Calu3 (cell line): ENCODE results near the gene SLC1A7. TPM values are rescaled to one million over a fixed set of nuclear protein-coding genes. Genes with fewer than 3 reads are reported as not detected.

Experiments used
- BruUV-seq: library from RNA; stranded (reverse); fragments of 400-500 nt; replicated peaks from 2 replicates; lab custom pipeline; 2021; lab: Mats Ljungman, UMichigan
- CTCF ChIA-PET: fragments of 300-600 bp; sonication (Branson Sonifier 250); formaldehyde crosslinking; loops from one replicate; lab custom pipeline; 2022; ENCODE audit warnings: antibody characterized with exemption; lab: Charles Lee
- DNase-seq: peaks from one replicate; pipeline ENCODE4 v3.0.0; 2022
- H3K27ac Mint-ChIP-seq: one replicate; pipeline ENCODE4 v1.8.0; 2022; ENCODE audit warnings: mixed read lengths; ENCODE audit not compliant: unreplicated experiment
- H3K27me3 Mint-ChIP-seq: one replicate; pipeline ENCODE4 v1.8.0; 2022; ENCODE audit warnings: mixed read lengths; ENCODE audit not compliant: unreplicated experiment
- H3K36me3 Mint-ChIP-seq: one replicate; pipeline ENCODE4 v1.8.0; 2022; ENCODE audit warnings: mild to moderate bottlenecking, moderate library complexity, mixed read lengths; ENCODE audit not compliant: insufficient read depth, unreplicated experiment
- H3K4me1 Mint-ChIP-seq: one replicate; pipeline ENCODE4 v1.8.0; 2022; ENCODE audit warnings: mild to moderate bottlenecking, low read depth, mixed read lengths; ENCODE audit not compliant: unreplicated experiment
- H3K4me3 Mint-ChIP-seq: one replicate; pipeline ENCODE4 v1.8.0; 2022; ENCODE audit warnings: mild to moderate bottlenecking, low read depth, moderate library complexity, mixed read lengths; ENCODE audit not compliant: unreplicated experiment
- H3K9me3 Mint-ChIP-seq: one replicate; pipeline ENCODE4 v1.8.0; 2022; ENCODE audit warnings: low read depth, mixed read lengths; ENCODE audit not compliant: unreplicated experiment
- intact Hi-C: fragments of 100-400 bp; cut with micrococcal nuclease; formaldehyde crosslinking; loops from one replicate; pipeline ENCODE4 v1.10.0; 2022; ENCODE audit not compliant: unreplicated experiment
- total RNA-seq: library from RNA; stranded (reverse); gene quantifications from 2 replicates; pipeline ENCODE4 v1.2.3, GENCODE V29; 2022
- TF ChIP-seq, protein P1 (sequence below): fragments of 200-600 bp; IDR thresholded peaks from one replicate; pipeline ENCODE4 v1.8.0; 2022; ENCODE audit warnings: antibody characterized with exemption; ENCODE audit not compliant: unreplicated experiment

SLC1A7 gene
- total RNA-seq, 1 experiment from 2014 or later = not detected

DNA sequence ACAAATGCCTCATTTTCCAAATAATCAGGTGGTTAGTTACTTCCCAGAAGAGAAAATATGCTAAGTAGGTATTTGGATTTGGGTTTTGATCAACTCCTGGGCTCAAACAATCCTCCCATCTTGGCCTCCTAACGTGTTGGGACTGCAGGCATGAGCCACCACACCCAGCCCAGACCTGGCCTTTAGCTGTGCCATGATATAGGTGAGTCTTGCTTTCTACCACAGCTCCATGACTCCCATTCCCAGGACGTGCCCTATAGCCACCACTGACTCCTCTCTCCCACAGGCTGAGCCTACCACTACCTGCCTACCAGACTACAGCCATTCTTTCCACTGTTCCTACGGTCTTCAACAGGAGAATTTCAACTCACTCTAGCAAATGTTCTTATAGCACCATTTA is 1.8 kb upstream of the SLC1A7 start:
- CTCF ChIA-PET = interaction anchor here (1.0 kb wide), 1 partner anchor 38 kb away, joined by 3 read pairs; no protein-coding TSS in a partner anchor

DNA sequence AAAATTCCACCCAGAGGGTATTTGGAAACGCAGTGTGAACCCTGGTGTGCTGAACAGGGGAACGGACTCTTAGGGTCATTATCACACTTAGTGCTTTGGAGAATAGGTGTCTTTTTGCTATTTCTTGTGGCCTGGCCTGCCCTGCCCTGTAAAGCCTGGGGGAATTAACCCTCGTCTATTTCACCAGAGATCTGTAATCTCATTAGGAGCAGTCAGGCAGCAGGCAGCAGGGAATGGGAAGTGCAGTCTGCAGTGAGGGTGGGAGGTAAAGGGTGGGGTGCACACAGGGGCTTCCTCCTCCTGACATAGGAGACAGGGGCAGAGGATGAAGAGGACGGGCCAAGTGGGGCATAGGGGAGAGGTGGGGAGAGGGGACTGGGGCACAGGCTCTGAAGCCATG is 1.1 kb upstream of the SLC1A7 start:
- Mint-ChIP-seq H3K9me3 (no peaks in the 10 kb centered on the region), H3K36me3 (peaks cover 17% of the 10 kb centered on the region), H3K27me3 (no peaks in the 10 kb centered on the region), H3K4me1 (peaks cover 28% of the 10 kb centered on the region), H3K4me3 (no peak overlapping the region), H3K27ac (no peak overlapping the region)
- BruUV-seq = no TSS peak
- TF ChIP-seq, protein P1, sequence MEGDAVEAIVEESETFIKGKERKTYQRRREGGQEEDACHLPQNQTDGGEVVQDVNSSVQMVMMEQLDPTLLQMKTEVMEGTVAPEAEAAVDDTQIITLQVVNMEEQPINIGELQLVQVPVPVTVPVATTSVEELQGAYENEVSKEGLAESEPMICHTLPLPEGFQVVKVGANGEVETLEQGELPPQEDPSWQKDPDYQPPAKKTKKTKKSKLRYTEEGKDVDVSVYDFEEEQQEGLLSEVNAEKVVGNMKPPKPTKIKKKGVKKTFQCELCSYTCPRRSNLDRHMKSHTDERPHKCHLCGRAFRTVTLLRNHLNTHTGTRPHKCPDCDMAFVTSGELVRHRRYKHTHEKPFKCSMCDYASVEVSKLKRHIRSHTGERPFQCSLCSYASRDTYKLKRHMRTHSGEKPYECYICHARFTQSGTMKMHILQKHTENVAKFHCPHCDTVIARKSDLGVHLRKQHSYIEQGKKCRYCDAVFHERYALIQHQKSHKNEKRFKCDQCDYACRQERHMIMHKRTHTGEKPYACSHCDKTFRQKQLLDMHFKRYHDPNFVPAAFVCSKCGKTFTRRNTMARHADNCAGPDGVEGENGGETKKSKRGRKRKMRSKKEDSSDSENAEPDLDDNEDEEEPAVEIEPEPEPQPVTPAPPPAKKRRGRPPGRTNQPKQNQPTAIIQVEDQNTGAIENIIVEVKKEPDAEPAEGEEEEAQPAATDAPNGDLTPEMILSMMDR = no peak
- intact Hi-C loops = no loop called here
- DNase-seq = no peak
- CTCF ChIA-PET = no interaction called here

More for the DNA sequence above, 1.8 kb upstream of the SLC1A7 start:
- H3K4me3 Mint-ChIP-seq = no peak overlapping the region
- no peak overlapping the region for H3K27ac Mint-ChIP-seq
- peaks cover 17% of the 10 kb centered on the region for H3K36me3 Mint-ChIP-seq
- no peaks in the 10 kb centered on the region for H3K9me3 Mint-ChIP-seq
- no peaks in the 10 kb centered on the region for H3K27me3 Mint-ChIP-seq
- intact Hi-C loops = no loop called here
- DNase-seq = no peak
- H3K4me1 Mint-ChIP-seq = peaks cover 28% of the 10 kb centered on the region
- TF ChIP-seq, protein P1 = no peak
- no TSS peak for BruUV-seq

DNA sequence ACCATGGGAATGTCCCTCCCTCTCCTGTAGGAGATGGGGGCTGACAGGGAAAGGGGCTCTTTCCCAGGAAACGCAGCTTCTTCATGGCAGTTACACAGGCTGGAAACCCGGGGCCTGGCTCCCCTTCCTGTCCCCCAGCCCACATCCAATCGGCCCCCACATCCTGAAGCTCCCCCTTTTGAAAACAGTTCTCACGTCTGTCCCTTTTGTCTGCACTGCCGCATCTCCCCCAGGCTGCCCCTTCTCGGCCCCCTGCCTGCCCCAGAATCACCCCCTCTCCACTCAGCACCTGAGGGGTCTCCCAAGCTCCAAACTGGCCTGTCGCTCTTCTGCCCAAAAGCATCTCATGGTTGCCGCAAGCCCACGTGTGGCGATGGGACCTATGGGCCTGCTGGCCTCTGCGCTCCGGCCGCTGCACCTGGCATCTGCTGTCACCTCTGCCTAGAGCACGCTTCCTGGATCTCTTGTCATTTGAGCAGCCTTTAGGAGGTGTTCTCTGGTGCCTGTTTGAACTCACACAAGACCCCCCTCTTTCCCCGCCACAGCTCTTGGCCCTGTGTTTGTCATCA is 867 bp downstream of the SLC1A7 start:
- Mint-ChIP-seq H3K36me3 (peaks cover 16% of the 10 kb centered on the region), H3K4me1 (peaks cover 25% of the 10 kb centered on the region), H3K27me3 (no peaks in the 10 kb centered on the region), H3K27ac (peak overlapping the region; percentile 45), H3K4me3 (no peak overlapping the region), H3K9me3 (peaks cover 8% of the 10 kb centered on the region)
- TF ChIP-seq, protein P1 = no peak
- intact Hi-C loops = no loop called here
- no TSS peak for BruUV-seq
- DNase-seq = no peak
- CTCF ChIA-PET = no interaction called here

DNA sequence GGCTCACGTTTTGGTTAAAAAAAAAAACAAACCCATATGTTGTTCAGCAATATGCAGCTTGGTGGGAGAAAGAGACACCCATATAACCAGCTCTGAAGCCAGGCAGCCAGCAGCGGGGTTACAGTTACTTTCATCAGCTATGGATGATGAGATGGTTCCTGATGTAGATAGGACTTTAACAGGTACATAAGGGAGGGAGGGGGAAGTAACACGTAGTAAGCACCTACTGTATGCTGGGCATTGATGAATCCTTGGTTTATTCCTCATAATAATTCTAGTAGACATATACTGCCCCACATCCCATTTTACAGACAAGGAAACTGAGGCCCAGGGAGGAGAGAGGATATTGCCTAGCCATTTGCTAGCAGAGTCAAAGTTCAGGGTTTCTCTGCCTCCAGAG is 2.0 kb downstream of the SLC1A7 start:
- Mint-ChIP-seq H3K27me3 (no peaks in the 10 kb centered on the region), H3K36me3 (peaks cover 5% of the 10 kb centered on the region), H3K4me3 (no peak overlapping the region), H3K4me1 (peaks cover 13% of the 10 kb centered on the region), H3K9me3 (peaks cover 8% of the 10 kb centered on the region), H3K27ac (no peak overlapping the region)
- no TSS peak for BruUV-seq
- intact Hi-C loops = no loop called here
- CTCF ChIA-PET = no interaction called here
- TF ChIP-seq, protein P1 = no peak
- no peak for DNase-seq
